ENCODE measurements around the gene HOXD8. TPM values are rescaled to one million over a fixed set of nuclear protein-coding genes. Genes with fewer than 3 reads are reported as not detected.

HOXD8 gene
- total RNA-seq, 1 donor from 2014 or later = 18.0 TPM

DNA sequence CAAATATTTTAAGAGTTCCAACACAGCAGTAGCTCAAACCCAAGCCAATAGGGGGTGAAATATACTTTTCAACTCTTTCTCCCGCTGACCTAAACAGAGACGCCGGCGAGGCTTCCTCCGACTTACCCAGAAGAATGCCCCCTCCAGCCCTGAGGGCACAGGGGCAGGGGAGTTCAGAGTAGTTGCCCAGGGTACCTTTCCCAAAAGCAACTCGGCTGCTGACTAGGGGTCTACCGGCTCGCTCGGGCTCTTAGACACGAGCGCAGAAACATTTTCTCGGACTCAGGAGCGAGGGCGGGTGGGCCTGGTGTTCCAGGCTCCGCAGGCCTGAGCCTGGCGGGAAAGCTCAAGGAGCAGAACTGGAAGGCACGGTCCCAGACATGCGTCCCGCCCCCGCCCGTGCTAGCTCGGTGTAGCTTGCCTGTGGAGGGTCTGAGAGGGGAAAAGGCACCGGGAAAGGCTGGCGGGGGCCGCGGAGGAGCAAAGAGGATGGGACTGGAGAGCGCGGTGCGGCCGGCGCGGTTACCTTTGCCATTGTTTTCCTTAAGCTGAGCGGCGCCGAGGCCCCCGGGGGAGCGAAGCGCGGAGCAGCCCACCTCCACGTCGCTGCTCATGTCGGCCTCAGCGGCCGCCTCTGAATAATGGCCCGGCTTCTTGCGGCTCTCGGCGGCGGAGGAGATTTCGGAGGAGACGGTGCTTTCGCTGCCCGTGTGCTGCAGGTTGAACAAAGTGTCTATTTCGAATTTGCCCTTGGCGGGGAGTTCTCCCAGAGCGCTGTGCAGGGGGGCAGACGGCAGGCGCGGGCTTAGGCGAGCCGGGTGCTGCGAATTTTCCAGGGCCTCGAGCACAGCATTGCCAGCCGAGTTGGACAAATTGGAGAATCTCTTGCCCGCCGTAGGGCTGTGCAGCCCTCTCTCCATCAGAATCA, 46.4 kb upstream of the HOXD8 start:
- H3K4me3 ChIP-seq (ENCODE audit: low read depth, low read length) = no peak overlapping the region
- no peak for DNase-seq (ENCODE audit: low read depth)
- TF ChIP-seq CTCF (conservative IDR thresholded peaks at IDR 0.05; ENCODE audit: low read depth, low read length) = no peak

DNA sequence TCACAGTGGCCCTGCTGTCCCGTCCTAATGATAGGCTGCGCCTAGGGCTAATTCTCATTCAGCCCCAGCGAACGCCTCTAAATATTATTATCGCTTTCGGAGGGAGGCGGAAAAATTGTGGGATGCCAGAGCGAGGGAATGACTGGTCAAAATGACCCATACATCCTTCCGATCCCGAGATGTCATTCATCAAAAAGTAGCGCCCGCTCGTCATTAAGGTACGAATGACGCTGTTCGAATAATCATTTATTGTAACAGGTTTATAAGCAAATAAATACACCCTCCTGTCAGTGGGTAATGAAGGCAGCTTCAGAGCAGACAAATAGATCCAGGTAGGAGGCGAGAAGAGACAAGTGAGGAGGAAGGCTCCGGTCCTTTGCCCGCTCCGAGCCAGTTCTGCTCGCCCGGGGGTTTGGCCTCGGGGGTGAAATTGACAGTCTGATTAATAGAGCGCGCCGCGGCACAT, 45.7 kb upstream of the HOXD8 start, which contains the start of gene EVX2:
TSS of gene EVX2 (minus strand) at position 167 of the 466 bp plus-strand sequence. CDS start 186 bp downstream, outside the sequence.
- no peak for DNase-seq (ENCODE audit: low read depth)
- no peak within 1 kb of the TSS for H3K4me3 ChIP-seq (ENCODE audit: low read depth, low read length)
- no peak for TF ChIP-seq CTCF (conservative IDR thresholded peaks at IDR 0.05; ENCODE audit: low read depth, low read length)

DNA sequence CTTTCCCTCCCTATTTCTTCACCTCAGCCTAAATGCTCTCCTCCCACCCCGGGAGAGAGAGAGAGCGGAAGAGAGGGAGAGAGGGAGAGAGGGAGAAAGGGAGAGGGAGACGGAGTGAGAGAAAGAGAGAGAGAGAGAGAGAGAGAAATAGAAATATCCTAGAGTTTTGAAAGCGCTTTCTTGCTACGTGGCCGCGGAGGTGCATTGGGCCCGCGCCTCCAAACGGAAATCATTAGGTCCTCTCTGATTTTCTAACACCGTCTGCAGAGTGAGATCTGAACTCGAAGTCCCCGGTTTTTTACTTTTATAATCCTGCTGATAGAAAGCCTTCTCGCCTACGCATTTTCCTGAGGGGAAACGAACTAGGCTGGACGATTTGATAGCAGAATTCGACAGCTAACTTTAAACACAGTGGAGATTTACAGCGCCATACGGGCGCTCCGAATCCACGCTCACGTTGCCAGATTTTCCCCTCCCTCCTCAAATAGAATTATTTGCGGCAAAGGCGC, 44.8 kb upstream of the HOXD8 start:
- no peak for DNase-seq (ENCODE audit: low read depth)
- H3K4me3 ChIP-seq (ENCODE audit: low read depth, low read length) = no peak overlapping the region
- no peak for TF ChIP-seq CTCF (conservative IDR thresholded peaks at IDR 0.05; ENCODE audit: low read depth, low read length)

DNA sequence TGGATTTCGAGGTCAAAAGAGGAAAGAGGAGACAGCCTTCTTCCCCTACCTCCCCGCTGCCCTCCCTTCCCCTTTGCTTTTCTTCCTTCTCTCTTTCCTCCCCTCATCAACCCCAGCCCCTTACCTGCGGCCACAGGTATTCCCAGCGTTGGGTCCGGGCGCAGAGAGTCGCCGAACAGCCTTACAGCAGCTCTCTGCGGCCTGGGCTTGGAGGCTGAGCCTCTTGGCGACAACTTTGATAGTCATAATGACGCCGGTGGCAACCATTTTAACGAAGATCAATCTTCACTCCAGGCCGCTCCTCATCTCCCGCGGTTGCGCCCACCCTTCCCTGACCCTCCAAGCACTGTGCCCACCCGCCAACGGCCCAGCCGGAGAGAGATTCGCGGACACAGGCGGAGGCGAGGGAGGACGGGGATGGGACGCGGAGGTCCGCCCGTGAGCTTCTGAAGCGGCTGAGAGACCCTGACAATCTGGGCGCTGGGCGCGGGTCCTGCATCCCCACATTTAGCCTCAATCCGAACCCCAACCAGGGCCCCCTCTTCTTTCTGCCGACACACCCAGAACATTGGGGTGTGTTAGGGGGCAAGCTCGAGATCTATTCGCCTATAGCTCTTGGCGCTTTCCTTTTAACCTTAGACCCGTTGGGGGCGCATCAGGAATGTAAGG, 44.3 kb upstream of the HOXD8 start:
- DNase-seq (ENCODE audit: low read depth) = no peak
- no peak for TF ChIP-seq CTCF (conservative IDR thresholded peaks at IDR 0.05; ENCODE audit: low read depth, low read length)
- H3K4me3 ChIP-seq (ENCODE audit: low read depth, low read length) = no peak overlapping the region

DNA sequence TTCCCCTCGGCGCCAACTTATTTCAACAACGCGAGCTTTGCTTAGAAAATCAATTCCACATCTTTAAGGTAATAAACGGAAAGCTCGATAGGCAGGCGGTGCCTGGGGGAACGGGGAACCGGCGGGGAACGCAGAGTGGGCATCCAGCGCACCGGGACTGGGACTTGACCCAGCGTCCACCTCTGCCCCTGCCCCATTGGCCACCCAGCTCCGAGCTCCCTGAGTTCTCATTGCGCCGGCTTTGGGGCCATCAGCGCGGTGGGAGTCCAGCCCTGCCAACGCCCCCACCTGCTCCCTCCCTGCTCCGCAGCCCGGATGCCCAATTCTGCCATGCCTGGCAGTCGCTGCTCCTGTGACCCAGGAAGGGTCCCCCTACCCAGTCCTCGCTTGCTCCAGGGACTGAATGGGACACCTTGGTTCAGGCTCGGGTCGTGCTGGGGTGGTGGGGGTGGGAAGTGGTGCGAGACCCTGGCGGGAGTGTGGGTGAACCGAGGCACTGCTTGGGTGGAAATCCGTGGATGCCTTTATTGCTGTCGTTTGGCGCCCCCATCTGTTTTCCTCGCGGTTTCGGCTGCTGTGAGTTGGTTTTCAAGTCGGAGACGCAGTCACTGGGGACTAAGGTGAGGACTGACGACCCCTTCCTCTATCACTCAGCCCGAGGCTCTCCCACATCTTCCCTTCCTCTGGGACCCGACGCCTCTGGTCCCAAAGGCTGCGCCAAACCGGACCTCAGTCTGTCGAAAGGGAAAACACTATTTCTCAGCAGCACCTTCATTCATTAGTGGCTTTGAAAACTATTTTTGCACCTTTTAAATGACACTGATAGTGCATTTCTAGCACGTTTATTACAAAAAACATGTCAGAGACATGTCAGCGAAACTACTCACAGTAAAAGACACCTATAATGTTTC, 43.4 kb upstream of the HOXD8 start:
- peak; percentile 60 for TF ChIP-seq CTCF (conservative IDR thresholded peaks at IDR 0.05; ENCODE audit: low read depth, low read length)
- DNase-seq (ENCODE audit: low read depth) = no peak
- no peak overlapping the region for H3K4me3 ChIP-seq (ENCODE audit: low read depth, low read length)

- no peak for TF ChIP-seq CTCF (conservative IDR thresholded peaks at IDR 0.05; ENCODE audit: low read depth, low read length)
- no peak for DNase-seq (ENCODE audit: low read depth)
- peak overlapping the region; percentile 39 for H3K4me3 ChIP-seq (ENCODE audit: low read depth, low read length)
Measured at GRCh38 chr2:176087330-176088047, 42.0 kb upstream of the HOXD8 start.

All from epithelial cell of proximal tubule (primary cell).